ENCODE results near the gene DGCR8. TPM values are rescaled to one million over a fixed set of nuclear protein-coding genes. Genes with fewer than 3 reads are reported as not detected.

The DGCR8 gene
- total RNA-seq, 2 donors from 2014 or later, result 32.0 to 37.9 TPM

DNA sequence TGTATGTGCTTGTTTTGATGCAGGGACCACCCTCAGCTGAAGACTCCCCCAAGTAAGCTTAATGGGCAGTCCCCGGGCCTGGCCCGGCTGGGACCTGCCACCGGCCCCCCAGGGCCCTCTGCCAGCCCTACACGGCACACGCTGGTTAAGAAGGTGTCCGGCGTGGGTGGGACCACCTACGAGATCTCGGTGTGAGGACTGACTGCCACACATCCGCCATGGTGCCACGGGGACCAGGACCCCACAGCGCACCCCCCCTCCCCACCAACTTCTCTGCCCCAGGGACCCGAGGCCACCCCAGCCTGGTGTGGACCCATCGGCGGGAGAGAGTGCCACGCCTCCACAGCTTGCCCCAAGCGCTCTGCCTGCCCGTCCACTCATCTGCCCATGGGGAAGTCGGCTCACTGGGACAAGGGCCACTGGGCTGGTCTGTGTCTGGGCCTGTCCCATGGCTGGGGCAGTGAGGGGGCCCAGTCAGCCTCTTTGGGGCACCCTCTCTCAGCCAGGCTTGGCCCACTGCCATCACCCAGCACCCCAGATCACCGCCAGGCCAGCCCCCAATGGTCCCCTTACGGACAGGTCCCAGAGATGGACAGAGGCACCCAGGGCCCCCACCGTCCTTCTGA, 65.3 kb downstream of the DGCR8 start:
- Mint-ChIP-seq H3K4me3 (no peak overlapping the region), H3K4me1 (no peaks in the 10 kb centered on the region), H3K27me3 (no peaks in the 10 kb centered on the region), H3K27ac (no peak overlapping the region), H3K36me3 (ENCODE audit: low read depth) (no peaks in the 10 kb centered on the region)
- H3K9me3 ChIP-seq (ENCODE audit: control insufficient read depth, low read length, poor library complexity, severe bottlenecking), result no peaks in the 10 kb centered on the region
- ATAC-seq (no peak), DNase-seq (no peak)

DNA sequence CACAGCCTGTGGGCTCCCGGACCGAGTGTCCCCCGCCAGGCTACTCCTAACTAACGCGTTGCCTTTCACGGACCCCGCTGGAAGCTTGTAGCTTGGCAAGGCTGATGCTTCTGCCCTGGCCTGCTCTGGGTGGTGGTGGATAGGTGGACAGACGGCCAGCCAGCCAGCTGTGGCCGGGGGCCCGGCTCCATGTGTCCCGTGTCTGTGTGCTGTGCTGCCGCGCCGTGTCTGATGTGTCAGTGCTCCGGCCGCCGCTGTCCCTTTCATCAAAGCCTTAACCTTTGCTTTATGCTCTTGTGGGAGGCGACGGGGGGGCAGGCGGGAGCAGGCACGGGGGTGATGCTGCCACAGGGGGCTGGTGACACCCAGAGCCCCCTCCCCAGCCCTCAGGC, 65.8 kb downstream of the DGCR8 start:
- Mint-ChIP-seq H3K4me3 (no peak overlapping the region), H3K27ac (no peak overlapping the region), H3K4me1 (no peaks in the 10 kb centered on the region), H3K36me3 (ENCODE audit: low read depth) (no peaks in the 10 kb centered on the region), H3K27me3 (no peaks in the 10 kb centered on the region)
- ATAC-seq (no peak), DNase-seq (no peak)
- no peaks in the 10 kb centered on the region for H3K9me3 ChIP-seq (ENCODE audit: control insufficient read depth, low read length, poor library complexity, severe bottlenecking)

GRCh38 chr22:20146777-20147176, 66.7 kb downstream of the DGCR8 start:
- Mint-ChIP-seq H3K27ac (no peak overlapping the region), H3K36me3 (ENCODE audit: low read depth) (no peaks in the 10 kb centered on the region), H3K27me3 (no peaks in the 10 kb centered on the region), H3K4me1 (no peaks in the 10 kb centered on the region), H3K4me3 (no peak overlapping the region)
- no peaks in the 10 kb centered on the region for H3K9me3 ChIP-seq (ENCODE audit: control insufficient read depth, low read length, poor library complexity, severe bottlenecking)
- DNase-seq (no peak), ATAC-seq (no peak)

DNA sequence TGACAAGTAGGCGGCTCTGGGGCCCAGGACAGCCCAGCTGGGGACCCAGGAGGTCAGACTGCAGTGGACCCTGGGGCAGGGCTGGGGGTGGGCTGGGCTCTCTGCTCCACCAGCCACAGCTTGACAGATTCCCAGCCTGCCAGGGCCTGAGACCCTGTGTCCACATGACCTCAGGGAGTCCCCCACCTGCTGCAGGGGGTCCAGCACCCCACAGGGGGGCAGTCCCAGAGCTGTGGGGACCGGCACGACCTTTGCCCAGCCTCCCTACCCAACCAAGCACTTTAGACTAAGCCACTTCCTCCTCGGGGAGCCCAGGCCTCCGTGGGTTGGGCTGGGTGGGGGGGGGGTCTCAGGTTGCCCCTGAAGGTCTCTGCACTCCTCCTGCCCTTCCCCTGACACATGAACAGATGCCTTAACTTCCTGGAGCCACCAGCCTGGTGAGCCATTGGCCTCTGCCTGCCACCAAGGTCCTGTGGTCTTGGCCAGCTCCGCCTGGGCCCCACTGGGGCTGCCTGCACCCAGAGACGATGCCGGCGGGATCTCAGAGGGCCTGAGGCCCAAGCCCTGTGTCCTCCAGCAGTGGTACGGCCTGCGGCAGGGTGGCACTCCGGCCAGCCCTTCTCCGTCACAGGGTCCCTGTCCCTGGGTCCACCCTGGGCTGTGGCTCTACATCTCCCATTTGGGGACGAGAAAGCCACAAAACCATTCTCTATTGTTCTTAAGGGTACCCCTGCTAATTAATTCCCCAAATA, 67.4 kb downstream of the DGCR8 start:
- H3K36me3 Mint-ChIP-seq (ENCODE audit: low read depth), result no peaks in the 10 kb centered on the region
- no peak for DNase-seq
- H3K27ac Mint-ChIP-seq, result no peak overlapping the region
- ATAC-seq, result no peak
- no peaks in the 10 kb centered on the region for H3K27me3 Mint-ChIP-seq
- no peaks in the 10 kb centered on the region for H3K4me1 Mint-ChIP-seq
- no peak overlapping the region for H3K4me3 Mint-ChIP-seq
- no peaks in the 10 kb centered on the region for H3K9me3 ChIP-seq (ENCODE audit: control insufficient read depth, low read length, poor library complexity, severe bottlenecking)

- Mint-ChIP-seq H3K36me3 (ENCODE audit: low read depth) (no peaks in the 10 kb centered on the region), H3K4me3 (no peak overlapping the region), H3K27me3 (no peaks in the 10 kb centered on the region), H3K4me1 (no peaks in the 10 kb centered on the region), H3K27ac (no peak overlapping the region)
- H3K9me3 ChIP-seq (ENCODE audit: control insufficient read depth, low read length, poor library complexity, severe bottlenecking), result no peaks in the 10 kb centered on the region
- ATAC-seq, result no peak
- no peak for DNase-seq
Observed at GRCh38 chr22:20148414-20148813, 68.4 kb downstream of the DGCR8 start.

GRCh38 chr22:20149257-20150250, 69.5 kb downstream of the DGCR8 start:
- no peak overlapping the region for H3K27ac Mint-ChIP-seq
- H3K4me3 Mint-ChIP-seq, result no peak overlapping the region
- no peak for ATAC-seq
- H3K4me1 Mint-ChIP-seq, result no peaks in the 10 kb centered on the region
- H3K27me3 Mint-ChIP-seq, result no peaks in the 10 kb centered on the region
- no peaks in the 10 kb centered on the region for H3K36me3 Mint-ChIP-seq (ENCODE audit: low read depth)
- no peaks in the 10 kb centered on the region for H3K9me3 ChIP-seq (ENCODE audit: control insufficient read depth, low read length, poor library complexity, severe bottlenecking)
- DNase-seq, result no peak

DNA sequence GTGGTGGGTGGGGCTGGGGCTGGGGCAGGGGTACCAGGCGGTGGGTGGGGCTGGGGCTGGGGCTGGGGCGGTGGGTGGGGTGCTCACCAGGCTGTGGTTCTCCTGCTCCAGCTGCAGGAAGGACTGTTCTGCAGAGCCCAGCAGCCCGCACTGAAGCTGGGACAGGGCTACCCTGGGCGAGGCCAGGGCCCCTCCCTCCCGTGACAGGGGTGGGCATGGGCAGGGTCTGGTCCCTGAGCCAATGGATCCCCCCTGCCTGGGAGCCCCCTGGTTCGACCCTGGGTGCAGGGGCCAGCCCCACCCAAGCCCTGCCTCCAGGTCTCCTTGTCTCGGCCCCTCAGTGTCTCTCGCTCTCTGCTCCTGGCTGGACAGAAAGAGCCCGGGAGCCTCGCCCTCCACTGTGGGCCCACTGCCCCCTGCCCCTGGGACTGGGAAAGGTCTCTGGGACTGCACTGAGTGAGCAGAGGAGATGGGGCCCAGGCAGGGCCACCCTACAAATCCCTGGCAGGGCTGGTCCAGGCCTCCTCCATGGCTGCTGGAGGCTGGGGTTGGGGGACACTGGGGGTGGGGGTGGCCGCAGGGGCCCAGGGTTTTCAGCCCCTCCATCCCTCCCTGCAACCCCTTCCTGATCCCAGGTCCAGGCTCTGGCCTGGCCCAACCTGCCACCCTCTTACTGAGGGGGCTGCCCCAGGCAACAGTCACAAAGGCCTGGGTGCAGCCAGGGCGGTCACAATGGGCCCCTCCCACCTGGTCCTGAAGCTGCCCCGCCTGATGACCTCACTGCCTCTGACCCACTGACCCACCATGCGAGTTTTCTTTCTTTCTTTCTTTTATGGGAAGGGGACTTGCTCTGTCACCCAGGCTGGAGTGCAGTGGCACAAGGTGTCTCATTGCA, 70.6 kb downstream of the DGCR8 start, which contains the start of gene CCDC188:
CCDC188 (minus strand) TSS at position 675 of the 895 bp plus-strand sequence; CDS start at position 606, 69 bp downstream.
- no peaks in the 10 kb centered on the region for H3K9me3 ChIP-seq (ENCODE audit: control insufficient read depth, low read length, poor library complexity, severe bottlenecking)
- ATAC-seq (no peak), DNase-seq (no peak)
- Mint-ChIP-seq H3K4me1 (no peaks in the 10 kb centered on the region), H3K27me3 (no peaks in the 10 kb centered on the region), H3K27ac (no peak within 1 kb of the TSS), H3K36me3 (ENCODE audit: low read depth) (no peaks in the 10 kb centered on the region), H3K4me3 (no peak within 1 kb of the TSS)

GRCh38 chr22:20151276-20151588, 71.2 kb downstream of the DGCR8 start:
- no peaks in the 10 kb centered on the region for H3K4me1 Mint-ChIP-seq
- H3K36me3 Mint-ChIP-seq (ENCODE audit: low read depth), result no peaks in the 10 kb centered on the region
- no peaks in the 10 kb centered on the region for H3K27me3 Mint-ChIP-seq
- no peak overlapping the region for H3K4me3 Mint-ChIP-seq
- ATAC-seq (no peak), DNase-seq (no peak)
- H3K27ac Mint-ChIP-seq, result no peak overlapping the region
- H3K9me3 ChIP-seq (ENCODE audit: control insufficient read depth, low read length, poor library complexity, severe bottlenecking), result no peaks in the 10 kb centered on the region

GRCh38 chr22:20152464-20152890, 72.4 kb downstream of the DGCR8 start:
- no peak overlapping the region for H3K27ac Mint-ChIP-seq
- H3K27me3 Mint-ChIP-seq, result no peaks in the 10 kb centered on the region
- H3K4me1 Mint-ChIP-seq, result peaks cover 4% of the 10 kb centered on the region
- no peaks in the 10 kb centered on the region for H3K9me3 ChIP-seq (ENCODE audit: control insufficient read depth, low read length, poor library complexity, severe bottlenecking)
- no peaks in the 10 kb centered on the region for H3K36me3 Mint-ChIP-seq (ENCODE audit: low read depth)
- no peak for ATAC-seq
- H3K4me3 Mint-ChIP-seq, result no peak overlapping the region
- DNase-seq, result no peak

- Mint-ChIP-seq H3K36me3 (ENCODE audit: low read depth) (no peaks in the 10 kb centered on the region), H3K27me3 (no peaks in the 10 kb centered on the region), H3K4me1 (peaks cover 4% of the 10 kb centered on the region), H3K4me3 (no peak overlapping the region), H3K27ac (peak overlapping the region; percentile 49)
- DNase-seq (no peak), ATAC-seq (no peak)
- no peaks in the 10 kb centered on the region for H3K9me3 ChIP-seq (ENCODE audit: control insufficient read depth, low read length, poor library complexity, severe bottlenecking)
Observed at GRCh38 chr22:20153945-20154344, 73.9 kb downstream of the DGCR8 start.

GRCh38 chr22:20154602-20155187, 74.7 kb downstream of the DGCR8 start:
- H3K4me3 Mint-ChIP-seq, result peak overlapping the region; percentile 31
- DNase-seq, result no peak
- H3K27me3 Mint-ChIP-seq, result no peaks in the 10 kb centered on the region
- H3K4me1 Mint-ChIP-seq, result peaks cover 4% of the 10 kb centered on the region
- ATAC-seq, result no peak
- no peak overlapping the region for H3K27ac Mint-ChIP-seq
- no peaks in the 10 kb centered on the region for H3K36me3 Mint-ChIP-seq (ENCODE audit: low read depth)
- H3K9me3 ChIP-seq (ENCODE audit: control insufficient read depth, low read length, poor library complexity, severe bottlenecking), result no peaks in the 10 kb centered on the region

GRCh38 chr22:20155330-20156041, 75.4 kb downstream of the DGCR8 start:
- ATAC-seq, result no peak
- peaks cover 4% of the 10 kb centered on the region for H3K4me1 Mint-ChIP-seq

More at GRCh38 chr22:20155330-20156041, 75.4 kb downstream of the DGCR8 start:
- Mint-ChIP-seq H3K4me3 (no peak overlapping the region), H3K27ac (no peak overlapping the region), H3K36me3 (ENCODE audit: low read depth) (no peaks in the 10 kb centered on the region), H3K27me3 (no peaks in the 10 kb centered on the region)
- H3K9me3 ChIP-seq (ENCODE audit: control insufficient read depth, low read length, poor library complexity, severe bottlenecking), result no peaks in the 10 kb centered on the region
- DNase-seq, result no peak

Data from T-helper 17 cell (primary cell).